Hindlimb muscle (tissue), 1 donor: ENCODE results near the gene TMEM272. TPM values are rescaled to one million over a fixed set of nuclear protein-coding genes. Genes with fewer than 3 reads are reported as not detected.
"Not testable (repeated sequence)": the region's sequence is repeated elsewhere in the genome, so short reads cannot be mapped to it uniquely, and the experiment has no call there.

Experiments used
- DNase-seq: peaks from one replicate; pipeline ENCODE4 v3.0.0-alpha.2; 2013
- polyA plus RNA-seq: library from polyadenylated mRNA; unstranded; fragments of 120-200 nt; gene quantifications from one replicate; pipeline ENCODE4 v1.2.1, GENCODE V29; 2013; ENCODE audit not compliant: insufficient read length

The TMEM272 gene
- polyA plus RNA-seq, 1 donor, result 0.41 TPM

DNA sequence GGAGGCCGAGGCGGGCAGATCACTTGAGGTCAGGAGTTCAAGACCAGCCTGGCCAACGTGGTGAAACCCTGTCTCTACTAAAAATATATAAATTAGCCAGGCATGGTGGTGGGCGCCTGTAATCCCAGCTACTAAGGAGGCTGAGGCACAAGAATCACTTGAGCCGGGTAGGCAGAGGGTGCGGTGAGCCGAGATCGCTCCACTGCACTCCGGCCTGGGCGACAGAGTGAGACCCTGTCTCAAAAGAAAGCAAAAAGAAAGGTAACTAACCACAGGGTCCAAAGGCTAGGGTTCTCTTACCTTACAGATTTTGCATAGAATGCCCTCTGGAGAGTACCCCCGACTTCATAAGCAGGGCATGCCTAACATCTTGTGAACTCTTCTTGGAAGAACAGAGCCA is 20.3 kb downstream of the TMEM272 start:
- not testable (repeated sequence) for DNase-seq

DNA sequence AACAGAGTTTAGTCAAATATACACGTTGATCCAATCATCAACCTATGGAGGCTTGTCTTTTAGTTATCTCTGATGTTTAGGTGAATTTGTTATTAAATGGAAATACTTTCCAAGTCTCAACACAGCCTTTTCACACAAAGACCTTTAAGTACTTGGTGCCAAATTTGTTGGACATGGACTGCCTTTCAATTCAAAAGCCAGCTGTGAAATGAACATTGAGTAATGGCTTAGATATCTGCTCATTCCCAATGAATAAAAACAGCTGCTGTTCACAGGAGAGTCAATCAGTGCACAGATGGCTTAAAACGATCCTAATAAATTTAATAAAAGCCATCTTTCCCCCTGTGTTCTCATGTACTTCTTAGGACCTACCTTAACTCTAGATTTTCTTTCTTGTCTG is 21.1 kb downstream of the TMEM272 start:
- DNase-seq, result no peak

DNA sequence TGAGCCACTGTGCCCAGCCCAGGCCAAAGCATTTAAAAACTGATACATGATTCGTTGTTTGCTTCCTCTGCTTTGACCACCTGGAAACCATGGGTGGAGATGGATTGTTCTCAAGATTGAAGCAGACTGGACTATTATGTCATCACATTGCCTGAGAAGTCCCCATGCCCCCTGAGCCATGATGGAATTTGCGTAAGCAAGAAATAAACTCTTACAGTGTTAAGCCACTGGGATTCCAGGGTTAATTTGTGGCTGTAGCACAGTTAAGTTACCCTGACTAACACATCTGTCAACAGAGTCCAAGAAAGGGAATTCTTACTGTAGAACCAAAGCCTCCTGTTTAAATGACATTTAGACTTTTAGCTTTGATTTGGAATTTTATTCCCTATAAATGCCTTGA is 21.6 kb downstream of the TMEM272 start:
- no peak for DNase-seq

DNA sequence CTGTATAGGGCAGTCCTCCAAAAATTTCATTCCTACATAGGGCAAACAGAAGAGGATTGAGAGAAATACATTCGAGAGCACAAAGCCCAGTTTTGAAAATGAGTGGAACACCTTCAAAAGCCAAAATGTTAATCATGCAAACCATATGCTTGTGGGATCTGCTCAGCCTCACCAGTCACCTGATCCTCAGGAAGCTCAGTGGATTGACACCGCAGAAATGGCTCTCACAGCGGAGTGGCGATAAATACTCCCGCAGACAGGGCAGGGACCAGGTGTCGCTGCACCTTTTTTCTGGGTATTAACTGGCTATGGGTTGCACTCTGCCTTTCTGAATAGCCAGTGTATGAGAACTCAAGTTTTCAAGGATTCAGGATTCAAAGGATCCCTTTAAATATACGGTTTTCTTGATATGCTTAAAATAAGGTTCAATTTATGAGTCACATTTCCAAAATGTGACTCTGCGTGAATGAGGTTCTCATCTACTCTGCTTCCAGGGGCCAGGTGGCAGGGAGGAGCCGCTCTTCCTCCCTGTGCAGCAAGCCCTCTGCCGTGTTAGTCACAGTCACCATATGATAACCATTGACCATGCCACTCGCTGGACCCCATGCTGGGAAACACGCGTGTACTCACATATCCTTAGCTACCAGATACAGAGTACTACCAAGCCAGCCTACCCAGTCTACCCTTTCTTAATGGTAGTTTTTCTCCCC is 22.7 kb downstream of the TMEM272 start:
- no peak for DNase-seq

DNA sequence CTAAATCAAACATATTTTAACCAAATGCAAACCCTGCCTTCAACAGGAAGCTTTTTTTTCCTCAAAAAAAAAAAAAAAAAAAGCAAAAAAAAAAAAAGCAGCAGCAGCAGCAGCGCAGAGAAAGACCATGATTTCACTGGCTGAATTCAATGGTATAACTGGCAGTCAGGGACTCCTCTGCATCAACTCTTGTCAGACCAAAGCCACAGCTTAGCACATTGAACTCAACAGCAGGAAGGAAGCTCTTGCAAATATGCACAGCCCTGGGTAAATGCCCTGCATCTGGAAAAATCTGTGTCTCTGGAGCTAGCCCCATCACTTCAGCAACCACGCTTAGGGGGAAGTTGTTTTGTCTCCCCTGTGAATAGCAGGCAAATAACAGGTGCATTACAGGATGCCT is 23.4 kb downstream of the TMEM272 start:
- DNase-seq, result no peak

DNA sequence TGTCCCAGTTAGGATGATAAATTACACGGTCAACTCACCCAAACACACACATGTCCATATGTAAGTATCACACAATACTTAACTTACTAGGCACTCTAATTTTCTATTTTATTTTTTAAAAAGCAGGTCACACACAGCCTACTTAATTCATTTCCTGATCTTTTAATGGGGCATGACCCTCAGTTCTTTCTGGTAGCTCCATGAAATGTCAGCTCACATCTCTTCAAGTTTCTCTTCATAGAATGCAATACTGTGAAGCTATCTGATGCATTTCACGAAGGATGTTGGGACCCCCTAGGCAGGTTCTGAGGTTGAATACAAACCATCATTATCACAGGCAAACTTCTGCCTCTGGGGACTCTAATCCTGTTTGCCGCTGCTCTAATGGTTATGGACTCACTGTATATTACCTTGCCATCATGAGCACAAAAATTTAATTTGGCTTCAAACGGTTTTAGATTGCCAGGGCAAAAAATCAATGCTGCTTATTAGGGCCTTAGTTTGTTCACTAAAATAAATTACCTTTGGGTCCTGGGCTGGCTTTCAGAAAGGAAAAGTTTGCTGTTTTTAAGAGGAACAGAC is 24.9 kb downstream of the TMEM272 start:
- no peak for DNase-seq

DNA sequence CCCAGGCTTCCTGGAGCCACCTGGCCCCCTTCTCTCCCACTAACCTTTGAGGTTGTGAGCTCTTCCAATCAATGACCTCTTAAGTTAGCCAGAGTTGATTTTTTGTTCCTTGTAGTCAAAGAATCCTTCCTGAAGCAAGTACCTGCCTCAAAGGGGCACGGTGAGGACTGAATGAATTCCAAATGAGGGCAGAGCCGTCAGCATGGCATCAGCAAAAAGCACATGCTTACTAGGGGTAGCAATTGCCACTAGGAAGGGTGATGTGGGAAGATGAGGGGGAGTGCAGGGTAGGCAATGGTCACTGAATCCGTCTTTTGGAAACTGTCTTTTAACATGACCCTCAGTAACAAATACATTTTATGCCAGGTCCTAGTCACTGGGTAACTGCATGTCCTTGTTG is 25.4 kb downstream of the TMEM272 start:
- DNase-seq, result no peak

DNA sequence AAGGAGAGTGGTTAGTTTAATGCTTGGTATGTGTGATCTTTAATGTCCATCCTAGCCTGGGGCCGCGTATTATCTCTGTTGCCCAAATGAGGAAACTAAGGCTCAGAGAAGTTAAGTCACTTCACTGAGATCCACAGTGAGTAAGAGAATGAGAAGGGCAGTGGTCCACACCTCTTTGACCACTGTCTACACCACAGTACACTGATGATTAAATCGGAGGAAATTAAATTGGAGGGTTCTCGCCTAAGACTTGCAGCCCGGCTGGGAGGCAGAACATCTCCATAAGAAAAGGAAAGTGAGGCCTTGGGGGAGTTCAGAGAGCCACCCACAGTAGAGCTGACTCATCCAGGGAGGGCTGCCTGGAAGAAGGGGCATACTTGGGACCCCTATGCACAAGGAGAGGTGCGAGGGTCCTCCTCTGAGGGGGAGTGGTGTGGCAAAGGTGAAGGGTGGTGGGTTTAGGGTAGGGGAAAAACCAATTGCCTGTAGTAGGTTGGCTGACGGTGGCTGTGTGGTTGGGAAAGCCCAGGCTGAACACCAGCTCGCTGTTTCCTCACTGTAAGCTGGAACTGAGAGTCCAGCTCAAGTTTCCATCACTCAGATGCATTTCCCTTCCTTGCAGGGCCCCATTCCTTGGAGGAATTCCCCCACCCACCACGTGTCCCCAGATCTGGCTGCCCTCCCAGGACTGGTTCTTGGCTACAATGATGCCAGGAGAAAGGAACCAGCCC is 26.0 kb downstream of the TMEM272 start:
- no peak for DNase-seq

DNA sequence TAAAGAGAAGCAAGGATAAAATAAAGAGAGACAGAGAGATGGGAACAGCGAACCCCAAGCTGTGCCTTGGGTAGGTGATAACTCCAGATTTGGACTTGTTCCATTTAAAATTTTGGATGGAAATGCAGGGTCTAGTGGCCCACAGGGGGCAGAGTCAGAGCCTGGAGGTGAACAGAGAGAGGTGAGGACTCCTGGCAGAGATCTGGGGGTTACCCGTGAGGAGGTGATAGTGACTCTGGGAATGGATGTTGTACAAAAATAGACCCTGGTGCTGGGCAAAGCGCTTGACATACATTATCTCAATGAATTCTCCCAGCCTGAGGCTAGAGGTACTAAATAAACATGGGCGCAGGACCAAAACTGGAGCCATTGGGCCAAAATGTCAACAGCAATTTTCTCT is 26.7 kb downstream of the TMEM272 start:
- no peak for DNase-seq

DNA sequence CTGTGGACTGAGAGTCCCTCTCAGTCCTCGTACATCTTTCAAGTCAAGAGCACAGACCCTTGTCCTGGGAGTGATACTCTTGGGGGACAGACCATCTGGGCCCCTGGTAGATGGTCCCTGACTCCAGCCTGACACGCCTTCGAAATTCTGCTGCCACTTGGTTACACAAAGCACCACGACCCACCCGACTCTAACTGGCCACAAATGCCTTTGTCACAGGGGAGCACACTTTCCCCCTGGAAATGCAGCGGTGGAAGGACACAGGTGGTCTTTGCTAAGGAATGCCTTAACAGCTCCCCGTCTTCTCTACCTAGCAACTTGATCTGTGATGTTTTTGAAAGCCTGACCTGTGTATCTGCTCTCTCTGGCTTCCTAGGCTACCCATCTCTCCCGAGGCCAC is 27.3 kb downstream of the TMEM272 start:
- DNase-seq, result no peak

DNA sequence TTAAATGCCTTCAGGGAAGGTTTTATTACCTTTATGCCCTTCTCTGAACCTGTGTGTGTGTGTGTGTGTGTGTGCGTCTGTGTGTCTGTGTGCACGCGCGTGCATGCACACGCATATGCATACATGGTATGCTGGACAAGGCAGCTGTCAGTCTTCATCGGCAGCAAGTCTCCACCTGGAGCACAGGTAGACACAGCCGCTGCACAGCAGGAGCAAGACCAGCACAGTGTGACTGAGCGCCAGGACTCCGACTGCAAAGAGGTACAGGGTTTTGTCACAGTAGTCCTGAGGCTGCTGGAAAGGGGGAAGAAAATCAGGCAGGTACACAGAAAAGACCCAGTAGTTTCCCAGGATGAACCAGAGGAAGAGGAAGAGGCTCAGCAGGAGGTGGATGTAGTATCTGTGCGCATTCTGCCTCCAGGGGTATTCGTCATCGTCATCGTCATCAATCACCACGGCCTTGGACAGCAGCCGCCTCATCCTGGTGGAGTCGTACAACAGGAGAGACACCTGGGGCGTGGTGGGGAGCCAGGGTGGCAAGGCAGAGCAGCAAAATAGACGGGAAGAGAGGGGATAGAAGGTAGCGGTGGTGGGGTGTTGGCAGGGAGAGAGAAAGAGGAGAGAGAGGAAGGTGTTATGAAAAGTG is 28.2 kb downstream of the TMEM272 start:
- no peak for DNase-seq

DNA sequence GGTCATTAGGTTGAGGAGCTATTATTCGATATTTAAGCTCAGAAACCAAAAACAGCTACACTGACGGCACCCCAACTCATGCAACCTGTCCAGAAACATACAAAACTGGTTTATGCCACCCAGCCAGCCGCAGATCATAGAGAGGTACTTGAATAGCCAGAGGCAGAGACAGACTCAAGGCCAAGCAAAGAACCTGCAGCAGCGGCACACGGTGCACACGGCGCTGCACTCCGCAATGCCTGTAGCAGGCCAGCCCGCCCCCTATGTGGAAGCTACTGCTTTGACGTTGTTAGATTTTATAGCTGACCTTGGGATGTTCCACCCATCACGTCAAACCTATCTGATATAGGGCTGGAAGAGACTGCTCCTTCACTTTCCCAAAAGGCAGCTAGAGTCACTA is 29.1 kb downstream of the TMEM272 start:
- DNase-seq, result no peak

DNA sequence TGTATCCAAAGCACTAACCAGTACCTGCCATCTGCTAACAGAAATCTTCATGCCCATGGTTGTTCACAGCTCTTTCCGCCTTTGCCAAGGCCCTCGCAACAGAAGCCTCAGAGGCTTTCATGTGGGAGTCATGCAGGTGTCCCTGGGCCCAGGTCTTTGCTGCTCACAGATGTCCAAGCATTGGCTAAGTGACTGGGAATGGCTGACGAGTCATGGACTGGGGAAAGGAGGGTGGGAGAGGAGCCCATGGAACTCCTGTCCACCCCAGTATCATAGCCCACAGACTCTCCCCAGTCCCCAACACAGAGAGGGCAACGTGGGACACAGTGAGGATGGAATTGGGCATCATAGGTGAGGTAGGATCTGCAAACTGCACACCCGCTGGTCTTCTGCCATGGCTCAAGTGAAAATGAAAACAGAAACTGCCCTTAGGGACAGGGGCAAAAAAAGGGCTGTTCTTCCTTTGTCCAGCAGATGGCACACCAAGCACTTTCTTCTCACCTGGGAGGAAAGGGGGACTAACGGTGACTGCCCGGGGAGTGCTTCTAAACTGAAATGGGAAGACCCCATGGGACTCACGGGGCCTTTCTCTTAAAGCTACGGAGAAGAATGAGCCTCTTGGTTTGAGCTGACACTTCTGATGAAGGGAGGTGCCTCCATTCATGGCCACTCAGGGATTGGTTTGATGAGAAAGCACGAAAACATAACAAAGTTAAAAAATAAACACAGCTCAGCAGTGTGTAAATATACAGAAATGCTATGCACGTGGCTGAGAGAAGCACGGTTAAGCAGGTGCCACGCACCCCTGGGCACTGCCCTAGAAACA is 29.9 kb downstream of the TMEM272 start:
- no peak for DNase-seq

DNA sequence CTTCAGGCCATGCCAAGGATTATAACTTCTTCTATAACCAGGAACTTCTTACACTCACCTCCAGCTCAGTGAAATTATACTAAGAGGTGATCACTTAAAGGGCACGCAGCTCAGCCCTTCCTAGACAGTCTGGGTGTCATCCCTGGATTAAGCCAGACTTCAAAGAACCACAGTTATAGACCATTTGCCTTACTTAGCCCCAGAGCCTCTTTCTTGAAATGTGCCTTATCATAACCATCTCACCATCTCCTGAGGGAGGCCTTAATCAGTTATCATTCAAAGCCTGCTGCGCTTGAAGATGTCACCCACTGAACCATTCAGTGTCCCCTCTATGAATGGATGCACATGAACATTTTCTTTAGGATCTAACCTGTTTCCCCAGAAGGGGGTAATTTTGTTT is 30.9 kb downstream of the TMEM272 start:
- no peak for DNase-seq

DNA sequence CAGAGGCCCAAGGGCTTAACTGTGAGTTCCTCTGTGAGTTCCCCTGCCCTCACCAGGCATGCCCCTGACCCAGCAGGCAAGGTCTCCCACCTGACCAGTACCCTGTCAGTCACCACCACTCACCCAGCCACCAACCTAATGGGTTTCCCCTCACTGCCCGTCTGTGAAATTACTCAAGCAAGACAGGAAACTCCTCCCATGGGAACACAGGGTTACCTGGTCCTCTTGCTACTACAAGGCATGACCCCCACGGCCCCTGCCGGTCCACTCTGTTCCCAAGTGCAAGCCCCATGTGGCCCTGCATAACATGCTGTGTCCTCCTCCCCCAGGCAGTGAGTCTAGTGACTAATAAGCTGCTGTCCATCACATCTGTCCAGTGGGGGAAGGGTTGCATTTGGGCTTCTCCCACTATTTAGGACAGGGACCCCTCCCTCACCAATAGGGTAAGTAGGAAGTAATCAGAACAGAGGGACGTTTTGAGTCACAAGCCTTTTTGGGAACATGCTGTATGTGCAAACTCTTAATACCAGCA is 33.0 kb downstream of the TMEM272 start:
- no peak for DNase-seq

DNA sequence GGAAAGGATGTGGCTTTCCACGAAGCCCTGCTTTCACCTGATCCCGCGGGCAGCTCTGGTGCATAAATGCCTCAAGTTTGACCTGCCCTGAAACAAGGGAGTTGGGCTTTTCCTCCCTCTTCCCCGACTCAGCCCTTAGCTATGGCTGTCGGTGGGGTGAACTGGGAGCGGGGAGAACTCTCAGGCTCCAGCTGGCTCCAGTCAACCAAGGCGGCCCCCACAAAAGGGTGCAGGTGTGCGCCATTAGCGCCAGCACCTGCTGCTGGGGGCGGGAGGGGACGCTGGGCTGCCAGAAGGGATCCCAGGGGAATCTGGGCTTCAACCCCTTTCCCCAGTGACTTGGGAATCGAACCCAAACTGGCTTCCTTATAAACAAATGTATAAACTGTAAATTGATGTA is 33.9 kb downstream of the TMEM272 start:
- DNase-seq, result no peak

DNA sequence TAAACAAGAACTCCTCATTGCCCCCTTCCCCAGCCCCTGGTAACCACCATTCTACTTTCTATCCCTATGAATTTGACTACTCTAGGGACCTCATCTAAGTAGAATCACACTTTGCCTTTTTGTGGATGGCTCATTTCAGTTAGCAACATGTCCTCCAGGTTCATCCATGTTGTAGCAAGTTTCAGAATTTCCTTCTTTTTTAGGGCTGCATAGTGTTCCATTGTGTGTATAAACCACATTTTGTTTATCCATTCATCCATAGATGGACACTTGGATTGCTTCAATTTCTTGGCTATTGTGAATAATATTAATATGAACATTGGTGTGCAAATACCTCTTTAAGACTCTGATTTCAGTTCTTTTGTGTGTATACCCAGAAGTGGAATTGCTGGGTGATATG is 36.2 kb downstream of the TMEM272 start:
- no peak for DNase-seq

DNA sequence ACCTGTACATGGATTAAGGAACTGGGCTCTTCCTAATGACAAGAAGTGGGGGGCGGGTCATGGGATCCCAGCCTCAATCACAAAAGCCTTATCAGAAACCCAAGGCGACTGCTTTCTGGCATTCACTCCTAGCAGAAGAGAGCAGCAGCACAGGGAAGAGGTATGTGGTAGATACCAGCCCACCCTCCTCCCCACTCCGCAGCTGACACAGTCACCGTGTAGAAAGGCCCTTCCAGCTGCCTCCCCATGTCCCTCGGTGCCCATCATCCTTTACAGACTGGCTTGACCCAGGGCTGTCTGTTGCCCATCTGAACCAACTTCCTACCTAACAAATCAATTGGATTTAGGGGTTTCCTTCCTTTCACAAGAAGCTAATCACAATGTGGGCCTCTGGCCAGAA is 37.9 kb downstream of the TMEM272 start:
- no peak for DNase-seq

DNA sequence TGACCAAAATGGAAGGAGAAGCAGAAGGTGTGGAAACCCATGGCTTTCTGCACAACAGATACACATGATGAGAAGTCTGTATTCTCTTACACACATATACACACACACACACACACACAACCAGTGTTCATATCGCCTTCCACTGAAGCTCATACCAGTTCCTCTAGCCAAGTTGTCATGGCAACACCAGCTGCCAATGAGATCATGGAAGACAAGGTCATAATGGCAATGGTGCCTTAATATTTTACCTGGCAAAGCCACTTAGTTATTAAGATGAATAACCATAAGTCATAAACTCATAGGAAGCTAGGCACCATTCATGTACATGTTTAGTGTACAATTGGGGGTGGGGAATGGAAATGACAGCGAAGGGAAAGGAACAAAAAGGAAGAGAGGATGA is 38.4 kb downstream of the TMEM272 start:
- DNase-seq, result no peak

DNA sequence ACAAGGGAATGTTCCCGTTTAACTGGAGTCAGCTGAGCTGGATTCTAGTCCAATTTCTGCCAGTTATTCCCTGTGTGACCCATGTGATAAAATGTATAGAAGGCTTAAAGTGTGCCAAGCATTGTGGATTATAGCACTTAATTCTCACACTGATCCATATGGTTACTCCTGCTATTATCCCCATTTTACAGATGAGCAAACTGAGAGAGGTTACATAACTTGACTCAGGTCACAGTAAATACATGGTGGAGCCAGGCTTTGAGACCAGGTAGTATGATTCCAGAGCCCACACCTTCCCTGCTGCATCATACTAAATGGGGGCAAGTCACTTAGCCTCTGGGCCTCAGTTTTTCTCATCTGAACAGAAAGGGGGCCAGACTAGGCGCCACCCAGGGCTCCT is 39.1 kb downstream of the TMEM272 start:
- no peak for DNase-seq

DNA sequence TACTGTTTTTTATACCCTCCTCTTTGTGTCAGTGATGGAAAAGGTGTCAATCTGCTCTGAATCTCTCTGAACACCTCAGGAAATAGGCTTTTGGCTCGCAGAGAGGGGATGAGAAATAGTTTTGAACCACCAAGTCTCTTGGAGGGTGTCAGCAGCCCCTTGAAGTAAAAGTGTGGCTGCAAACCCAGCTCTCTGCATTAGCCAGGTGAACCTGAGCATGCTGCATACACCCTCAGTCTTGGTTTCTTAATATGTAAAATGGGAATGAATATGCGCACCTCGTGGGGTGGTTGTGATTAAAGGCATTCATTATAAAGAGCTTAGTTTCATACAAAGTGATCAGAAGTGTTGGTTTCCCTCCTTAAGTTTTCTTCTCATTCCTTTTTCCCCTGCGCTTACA is 39.7 kb downstream of the TMEM272 start:
- DNase-seq, result no peak
